GM19240 (cell line): Measurements from ENCODE around the gene MAN1C1.

Source experiments
- DNase-seq: peaks from one replicate; pipeline ENCODE4 v3.0.0; 2011; ENCODE audit warnings: low spot score; ENCODE audit not compliant: insufficient read length

Gene MAN1C1

DNA sequence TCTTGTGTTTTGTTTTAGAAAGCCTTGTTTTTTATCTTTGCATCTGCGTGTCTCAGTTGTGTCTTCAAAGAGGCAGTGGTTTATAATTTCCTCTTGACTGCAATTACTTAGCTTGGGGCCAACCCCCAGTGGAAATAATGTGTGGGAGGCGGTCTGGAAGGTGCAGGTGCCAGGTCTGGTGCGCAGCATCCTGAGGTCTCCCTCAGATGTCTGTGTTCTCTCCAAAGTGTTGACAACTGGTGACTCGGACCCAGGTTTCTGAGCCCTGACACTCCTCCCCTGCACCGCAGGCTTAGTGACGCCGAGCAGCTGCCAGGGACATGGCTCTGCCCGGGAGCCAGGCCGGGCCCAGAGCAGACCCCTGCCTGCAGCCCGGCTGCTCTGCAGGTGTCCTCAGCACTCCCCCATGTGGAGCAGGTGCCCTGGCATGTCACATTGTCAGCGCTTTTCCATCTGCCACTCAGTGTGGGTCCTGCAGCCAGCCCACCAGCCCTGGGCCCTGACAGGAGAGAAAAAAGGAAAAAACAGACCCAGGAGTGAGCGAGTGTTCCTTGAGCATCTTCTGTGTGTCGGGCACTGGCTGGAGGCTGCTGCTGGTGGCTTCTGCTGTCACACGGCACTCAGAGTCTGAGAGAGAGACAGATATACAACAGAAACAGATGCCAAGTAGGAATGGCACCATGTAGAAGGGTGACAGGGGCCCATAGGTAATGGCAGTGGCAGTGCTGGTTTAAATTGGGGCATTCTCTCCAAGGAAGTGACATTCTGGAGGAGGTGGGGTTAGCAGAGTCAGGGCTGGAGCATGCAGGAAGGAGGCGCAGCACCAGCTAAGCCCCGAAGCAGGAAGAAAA, 158.6 kb downstream of the MAN1C1 start:
- no peak for DNase-seq

DNA sequence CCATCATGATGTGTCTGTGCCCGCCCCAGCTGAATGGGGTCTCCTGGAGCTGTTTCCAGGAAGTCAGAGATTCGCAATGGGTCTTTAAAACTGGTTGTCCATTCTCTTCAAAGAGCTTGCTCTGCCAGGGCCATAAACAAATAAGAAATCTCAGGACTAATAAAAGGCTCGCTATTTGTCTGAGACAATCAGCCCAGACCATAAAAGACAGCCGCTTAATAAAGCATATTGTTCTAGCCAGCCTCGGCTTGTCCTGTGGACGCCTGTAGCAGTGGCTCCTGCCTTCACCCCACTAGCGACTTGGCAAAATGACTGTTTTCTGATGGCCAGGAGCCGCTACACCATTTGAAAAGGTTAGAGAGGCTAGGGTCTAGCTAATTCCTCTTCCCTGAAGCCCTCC, 162.8 kb downstream of the MAN1C1 start:
- DNase-seq = no peak

DNA sequence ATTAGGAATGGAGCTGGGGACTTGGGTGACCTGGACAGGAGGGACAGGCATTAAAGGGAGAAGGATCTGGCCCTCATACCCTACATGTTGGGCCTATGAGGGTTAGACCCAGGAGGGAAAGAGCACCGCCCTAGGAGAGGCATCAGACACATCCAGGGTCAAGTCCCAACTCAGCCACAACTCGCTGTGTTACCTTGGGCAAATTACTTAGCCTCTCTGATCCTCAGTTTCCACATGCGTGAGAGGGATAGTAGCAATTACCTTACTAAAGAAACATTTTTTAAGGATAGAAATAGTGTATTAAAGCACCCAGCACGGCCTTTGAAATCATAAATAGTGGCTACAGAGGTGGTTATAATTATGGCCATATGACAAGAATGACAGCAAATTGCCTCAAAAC, 163.3 kb downstream of the MAN1C1 start:
- no peak for DNase-seq

DNA sequence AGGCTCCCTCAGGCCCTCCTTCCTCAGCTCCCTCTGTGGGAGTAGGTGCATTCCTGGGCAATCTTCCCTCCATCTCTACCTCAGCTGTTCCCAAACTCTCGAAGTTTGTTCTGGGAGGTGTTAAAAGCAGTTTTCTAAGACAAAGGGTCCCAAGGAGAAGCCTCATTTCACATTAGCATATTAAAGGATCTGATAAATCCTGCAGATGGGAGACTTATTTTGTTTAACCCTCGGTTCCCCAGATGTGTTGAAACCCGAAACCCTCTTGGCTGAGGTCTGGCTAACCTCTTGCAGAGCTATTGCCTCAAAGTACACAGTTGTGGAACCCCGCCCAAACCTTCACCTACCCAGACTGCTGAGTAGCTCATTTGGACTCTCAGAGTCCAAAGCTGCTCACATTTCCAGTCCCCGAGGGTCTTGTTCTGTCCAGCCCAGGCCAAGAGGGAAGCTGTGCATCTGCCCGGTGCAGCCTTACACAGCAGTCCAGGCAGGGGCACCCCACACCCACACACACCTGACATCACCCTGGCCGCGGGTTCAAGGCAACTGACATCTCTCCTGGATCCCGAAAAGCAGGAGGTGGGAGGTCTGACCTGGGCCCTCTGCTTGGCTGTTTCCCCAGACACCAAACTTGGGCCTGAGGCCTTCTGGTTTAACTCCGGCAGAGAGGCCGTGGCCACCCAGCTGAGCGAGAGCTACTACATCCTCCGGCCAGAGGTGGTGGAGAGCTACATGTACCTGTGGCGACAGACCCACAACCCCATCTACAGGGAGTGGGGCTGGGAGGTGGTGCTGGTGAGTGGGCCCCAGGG, 163.9 kb downstream of the MAN1C1 start:
- no peak for DNase-seq

DNA sequence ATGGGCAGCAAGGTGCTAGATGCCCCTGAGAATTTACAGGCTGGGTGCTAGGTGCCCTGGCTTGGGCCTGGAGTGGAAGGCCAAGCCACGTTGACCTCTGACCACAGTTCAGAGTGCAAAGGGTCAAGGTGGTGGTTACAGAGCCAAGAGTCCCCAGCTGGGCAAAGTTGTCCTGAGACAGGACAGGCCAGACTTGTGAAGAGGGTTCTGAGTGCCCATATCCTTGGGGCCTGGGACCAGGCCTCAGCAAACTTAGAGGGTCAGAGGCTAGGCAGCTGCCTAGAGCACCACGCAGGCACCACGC, 164.5 kb downstream of the MAN1C1 start:
- no peak for DNase-seq

GRCh38 chr1:25782608-25783201, 166.1 kb downstream of the MAN1C1 start:
- DNase-seq = no peak

DNA sequence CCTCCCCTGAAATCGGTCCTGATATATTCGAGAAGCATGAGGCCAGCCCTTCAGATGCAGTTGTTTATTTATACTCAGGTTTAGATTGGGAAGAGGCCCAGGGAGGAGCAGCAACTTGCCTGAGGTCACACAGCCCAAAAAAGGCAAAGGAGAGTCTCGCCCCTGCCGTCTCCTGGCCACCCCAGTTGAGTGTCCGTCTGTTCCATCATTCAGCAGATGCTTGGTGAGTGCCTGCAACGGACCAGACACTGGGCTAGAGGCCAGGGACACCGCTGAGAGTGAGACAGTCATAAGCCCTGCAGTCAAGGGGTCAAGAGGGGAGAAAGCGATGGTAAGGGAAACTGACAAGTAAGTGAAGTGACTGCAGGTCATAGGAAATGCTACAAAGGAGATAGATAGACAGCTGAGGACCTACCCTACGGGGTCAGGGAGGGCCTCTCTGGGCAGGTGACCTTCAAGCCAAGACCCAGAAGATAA, 168.0 kb downstream of the MAN1C1 start:
- DNase-seq = no peak

DNA sequence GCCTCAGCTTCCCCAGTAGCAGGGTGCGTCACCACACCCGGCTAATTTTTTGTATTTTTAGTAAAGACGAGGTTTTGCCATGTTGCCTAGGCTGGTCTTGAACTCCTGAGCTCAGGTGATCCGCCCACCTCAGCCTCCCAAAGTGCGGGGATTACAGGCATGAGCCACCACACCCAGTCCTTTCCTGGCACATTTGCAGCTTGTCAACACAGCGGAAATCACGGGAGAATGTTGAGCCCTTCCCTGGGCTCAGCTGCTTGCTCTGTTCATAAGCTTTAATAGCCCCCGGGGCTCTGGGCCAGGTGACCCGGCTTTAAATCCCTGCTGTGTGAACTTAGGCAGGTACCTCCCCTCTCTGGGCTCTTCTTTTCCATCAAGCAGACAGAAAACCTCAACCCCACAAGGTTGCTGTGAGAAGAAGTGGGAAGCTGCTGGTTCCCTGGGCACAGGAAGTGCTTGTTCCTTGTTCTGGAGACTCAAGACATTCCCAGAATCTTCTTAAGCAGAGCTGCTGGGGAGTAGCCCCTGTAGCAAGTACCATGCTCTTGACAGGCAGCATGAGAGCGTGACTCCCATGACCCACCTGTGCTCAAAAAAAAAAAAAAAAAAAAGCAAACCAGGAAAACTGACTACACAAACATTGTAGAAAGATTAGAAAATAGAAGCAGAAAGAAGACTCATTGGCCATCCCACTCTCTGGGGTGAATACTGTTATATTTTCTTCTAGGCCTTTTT, 168.9 kb downstream of the MAN1C1 start:
- no peak for DNase-seq

DNA sequence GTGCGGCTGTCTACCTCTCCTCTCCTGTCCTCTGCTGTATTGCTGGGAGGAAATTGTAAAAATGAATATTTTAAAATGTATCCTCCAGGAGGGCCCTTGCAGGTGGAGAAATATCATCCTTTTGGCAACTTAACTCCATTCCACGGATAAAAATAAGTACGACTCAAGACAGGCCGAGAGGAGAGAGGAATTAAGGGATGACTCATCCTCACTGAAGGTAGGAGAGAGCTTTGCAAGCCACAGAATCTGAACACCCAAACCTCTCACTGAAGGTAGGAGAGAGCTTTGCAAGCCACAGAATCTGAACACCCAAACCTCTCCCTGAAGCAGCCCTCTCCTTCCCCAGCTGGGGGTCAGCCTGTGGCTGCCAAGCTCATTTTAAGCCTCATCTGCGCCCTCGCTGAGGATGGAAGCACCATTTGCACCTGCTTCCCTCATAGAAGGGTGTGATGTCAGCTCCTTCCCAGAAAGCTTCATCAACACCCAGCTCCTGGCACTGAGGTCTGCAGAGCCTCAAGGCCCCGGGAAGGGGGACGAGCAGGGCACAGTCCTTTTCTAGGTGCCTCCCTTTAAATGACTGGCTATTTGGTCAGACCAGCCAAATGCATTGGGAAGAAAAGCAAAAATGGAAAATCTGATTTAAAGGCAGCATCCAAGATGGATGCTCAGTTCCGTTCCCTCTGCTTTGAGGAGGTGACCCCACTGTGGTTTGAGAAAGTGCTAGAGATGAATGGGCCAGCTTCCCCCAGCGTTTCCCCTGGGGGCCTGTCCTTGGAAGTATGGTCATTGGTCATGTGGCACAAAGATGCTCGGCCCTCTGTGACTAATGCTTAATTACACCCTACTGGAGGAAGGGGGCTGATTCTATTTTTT, 170.5 kb downstream of the MAN1C1 start:
- DNase-seq = no peak

- DNase-seq = no peak
Observed at GRCh38 chr1:25787760-25788166, 171.2 kb downstream of the MAN1C1 start.

DNA sequence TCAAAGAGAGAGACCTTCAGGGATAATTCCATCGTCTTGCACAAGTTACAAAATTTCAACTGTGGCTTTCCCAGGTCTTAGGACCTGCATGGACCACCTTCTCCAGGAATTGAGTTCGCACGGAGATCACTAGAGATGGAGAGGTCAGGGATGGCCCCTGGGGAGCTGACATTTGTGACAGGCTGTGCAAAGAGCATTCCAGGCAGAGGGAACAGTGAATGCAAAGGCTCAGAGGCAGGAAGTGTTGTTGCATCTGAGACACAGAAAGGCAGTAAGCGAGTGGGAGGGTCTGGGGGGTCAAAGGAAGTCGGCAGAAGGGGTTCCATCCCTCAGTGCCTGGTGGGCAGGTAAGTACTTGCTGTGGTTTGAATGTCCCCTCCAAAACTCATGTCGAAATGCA, 173.9 kb downstream of the MAN1C1 start:
- DNase-seq = no peak

- no peak for DNase-seq
Observed at GRCh38 chr1:25792115-25792514, 175.5 kb downstream of the MAN1C1 start.

GRCh38 chr1:25793585-25794170, 177.1 kb downstream of the MAN1C1 start:
- no peak for DNase-seq

DNA sequence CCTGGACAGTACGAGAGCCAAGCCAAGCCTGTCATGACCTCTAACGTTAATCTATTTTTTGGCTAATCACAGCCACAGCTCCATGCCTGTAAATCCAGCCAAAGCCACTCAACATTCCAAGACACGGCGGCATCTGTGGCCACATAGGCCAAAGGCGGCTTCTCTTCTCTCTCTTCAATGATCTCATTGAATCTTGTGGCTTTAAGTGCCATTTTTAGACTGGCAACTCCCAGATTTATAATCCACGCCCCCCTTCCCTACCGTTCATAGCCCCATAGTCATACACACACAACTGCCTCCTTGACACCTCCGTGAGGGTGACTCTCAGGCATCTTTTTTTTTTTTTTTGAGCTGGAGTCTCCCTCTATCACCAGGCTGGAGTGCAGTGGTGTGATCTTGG, 177.7 kb downstream of the MAN1C1 start:
- no peak for DNase-seq

GRCh38 chr1:25795211-25795610, 178.6 kb downstream of the MAN1C1 start:
- DNase-seq = no peak

- DNase-seq = no peak
Observed at GRCh38 chr1:25795946-25796810, 179.6 kb downstream of the MAN1C1 start.

GRCh38 chr1:25796811-25797458, 180.3 kb downstream of the MAN1C1 start:
- no peak for DNase-seq

DNA sequence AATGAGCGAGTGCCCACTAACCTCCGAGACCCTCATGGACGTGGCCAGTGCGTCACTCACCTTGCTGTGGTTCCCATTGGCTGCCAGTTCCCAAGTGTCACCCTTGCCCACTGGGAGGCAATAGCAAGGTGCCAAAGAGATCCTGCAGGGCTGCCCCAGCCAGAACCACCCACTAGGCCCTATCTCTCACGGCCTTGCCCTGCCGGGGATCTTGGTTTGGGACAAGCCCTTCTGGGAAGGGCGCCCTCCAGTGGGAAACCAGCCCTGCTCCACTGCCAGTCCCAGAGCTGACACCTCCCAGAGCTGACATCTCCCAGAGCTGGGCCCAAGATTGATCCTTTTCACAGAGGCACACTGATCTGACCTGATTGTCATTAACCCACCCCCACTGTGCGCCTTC, 181.3 kb downstream of the MAN1C1 start:
- DNase-seq = no peak
